HG02938 (cell line): ENCODE data around the gene CITED1.

Experiments used
- ATAC-seq: cut with Tn5 transposase; IDR thresholded peaks from one replicate; pipeline ENCODE4 v1.9.1; 2021; ENCODE audit warnings: mild to moderate bottlenecking, moderate library complexity; ENCODE audit not compliant: unreplicated experiment

CITED1 gene

DNA sequence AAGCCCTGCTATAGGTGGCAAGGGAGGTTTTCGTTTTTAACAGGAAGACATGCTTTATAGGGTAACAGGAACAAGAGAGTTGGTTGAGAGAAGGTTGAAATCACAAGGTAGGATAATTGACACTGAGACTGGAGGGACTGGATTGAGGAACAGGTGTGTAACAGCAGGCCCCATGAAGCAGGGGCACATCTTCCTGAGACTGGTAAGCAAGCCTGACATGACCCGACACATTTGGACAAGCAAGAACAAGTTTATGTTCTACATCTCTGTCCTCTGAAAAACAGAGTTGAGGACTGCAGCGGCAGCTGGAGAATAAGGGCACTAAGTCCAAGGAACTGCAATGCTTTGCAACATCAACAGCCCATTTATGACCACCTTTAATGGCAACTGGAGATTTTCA is 33.9 kb downstream of the CITED1 start:
- ATAC-seq: no peak

DNA sequence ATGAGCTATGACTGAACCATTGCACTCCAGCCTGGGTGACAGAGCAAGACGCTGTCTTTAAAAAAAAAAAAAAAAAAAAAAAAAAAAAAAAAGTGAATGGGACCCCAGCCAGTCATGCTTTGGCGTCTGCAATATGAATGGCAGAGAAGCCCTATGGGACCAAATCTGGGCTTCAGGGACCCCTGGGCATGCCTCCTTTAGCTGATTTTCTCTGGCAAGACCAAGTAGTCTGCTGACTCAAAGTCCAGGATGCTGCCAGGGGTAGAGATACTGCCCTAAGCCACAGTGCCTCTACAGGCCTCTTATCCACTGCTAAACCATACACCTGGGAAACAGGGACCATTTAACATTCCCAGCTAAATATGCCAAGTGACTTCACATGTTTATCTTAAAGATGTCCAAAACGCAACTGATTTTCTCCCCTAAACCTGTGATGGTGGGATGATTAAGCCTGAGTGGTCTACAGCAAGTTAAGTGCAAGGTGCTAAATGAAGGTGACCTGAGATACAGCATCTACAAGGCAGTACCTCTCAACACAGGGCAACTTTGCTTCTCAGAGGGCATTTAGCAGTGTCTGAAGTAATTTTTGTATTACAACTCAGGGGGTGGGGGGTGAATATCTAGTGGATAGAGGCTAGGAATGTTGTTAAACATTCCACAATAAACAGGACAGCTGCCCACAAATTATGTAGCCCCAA is 34.5 kb downstream of the CITED1 start:
- ATAC-seq: no peak

DNA sequence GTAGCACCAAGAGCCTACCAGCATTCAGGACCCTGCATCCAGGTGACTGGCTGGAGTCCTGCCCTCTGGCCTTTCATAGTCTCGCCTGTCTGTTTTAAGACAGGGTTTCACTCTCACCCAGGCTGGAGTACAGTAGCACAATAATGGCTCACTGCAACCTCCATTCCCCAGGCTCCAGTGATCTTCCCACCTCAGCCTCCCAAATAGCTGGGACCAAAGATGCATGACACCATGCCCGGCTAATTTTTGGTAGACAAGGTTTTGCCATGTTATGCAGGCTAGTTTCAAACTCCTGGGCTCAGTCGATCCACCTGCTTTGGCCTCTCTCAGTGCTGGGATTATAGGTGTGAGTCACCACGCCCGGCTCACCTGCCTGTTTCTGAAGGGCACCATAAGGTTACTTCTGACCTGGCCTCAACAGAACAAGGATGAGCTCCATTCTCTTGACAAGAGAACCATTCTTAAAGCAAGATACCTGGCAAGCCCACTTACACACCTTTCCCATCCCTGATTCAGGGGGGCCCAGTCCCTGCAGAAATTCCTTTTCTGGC is 35.3 kb downstream of the CITED1 start:
- no peak for ATAC-seq

DNA sequence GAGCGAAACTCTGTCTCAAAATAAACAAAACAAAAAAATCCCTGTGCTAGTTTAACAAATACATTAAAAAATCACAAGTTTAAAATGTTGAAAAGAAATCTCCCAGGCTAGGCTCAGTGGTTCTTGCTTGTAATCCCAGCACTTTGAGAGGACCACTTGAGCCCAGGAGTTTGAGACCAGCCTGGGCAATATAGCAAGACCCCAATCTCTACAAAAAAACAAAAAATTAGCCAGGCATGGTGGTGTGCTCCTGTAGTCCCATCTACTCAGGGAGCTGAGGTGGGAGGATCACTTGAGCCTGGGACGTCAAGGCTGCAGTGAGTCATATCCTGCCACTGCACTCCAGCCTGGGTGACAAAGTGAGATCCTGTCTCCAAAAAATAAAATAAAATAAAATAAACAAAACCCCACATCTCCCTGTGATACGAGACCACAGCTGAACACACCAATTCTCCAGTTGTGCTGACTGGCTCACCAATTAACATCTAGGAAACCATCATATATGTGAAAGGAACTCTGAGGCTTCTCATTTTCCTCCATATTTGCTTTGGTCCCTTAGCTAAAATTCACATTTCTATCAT is 36.0 kb downstream of the CITED1 start:
- ATAC-seq: no peak

DNA sequence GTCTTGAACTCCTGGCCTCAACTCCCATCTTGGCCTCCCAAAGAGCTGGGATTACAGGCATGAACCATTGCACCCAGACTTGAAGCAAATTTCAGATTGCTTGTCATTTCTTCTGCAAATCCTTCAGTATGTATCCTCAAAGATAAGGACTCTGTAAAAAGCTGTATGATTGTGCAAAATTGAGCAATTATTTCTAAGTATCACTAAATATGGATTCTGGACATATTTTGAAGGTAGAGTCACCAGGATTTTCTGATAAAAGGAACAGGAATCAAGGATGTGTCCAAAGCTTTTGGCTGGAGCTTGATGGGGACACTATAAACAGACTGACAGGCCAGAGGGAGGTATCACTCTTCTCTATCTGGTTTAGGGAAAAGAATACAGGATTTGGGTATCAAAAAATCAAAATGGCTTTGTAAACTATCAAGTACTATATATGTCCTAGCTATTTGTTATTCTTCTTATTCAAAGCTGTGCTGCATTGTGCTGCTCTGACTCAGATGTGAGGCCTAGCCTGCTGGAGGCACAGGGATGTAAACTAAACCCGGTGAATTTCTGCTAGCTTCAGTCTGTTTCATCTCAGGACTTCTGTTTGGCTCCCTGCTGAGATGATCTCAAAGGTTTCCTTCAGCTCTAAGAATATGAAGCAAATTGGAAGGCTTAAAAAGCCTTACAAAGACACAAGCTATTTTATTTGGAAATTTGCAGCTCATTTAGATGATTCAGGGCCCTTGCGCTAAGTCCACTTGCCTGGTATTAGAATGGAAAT is 36.9 kb downstream of the CITED1 start:
- no peak for ATAC-seq

DNA sequence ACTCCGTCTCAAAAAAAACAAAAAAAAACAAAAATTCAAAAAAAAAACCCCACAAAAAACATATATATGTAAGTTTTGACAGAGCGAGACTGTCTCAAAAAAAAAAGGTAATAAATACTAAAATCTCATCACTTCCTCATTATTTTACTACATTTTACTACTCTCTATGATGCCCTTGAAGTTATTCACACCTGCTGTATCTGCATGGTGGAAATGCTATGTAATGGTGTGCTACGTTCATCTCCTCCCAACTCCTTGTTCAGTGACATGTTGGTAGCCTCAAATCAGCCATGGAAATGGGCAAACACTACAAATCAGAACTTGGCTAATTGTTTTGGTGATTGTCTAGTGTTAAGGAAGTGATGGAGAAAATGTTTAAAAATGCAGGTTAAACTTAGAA is 40.5 kb downstream of the CITED1 start:
- ATAC-seq: no peak

DNA sequence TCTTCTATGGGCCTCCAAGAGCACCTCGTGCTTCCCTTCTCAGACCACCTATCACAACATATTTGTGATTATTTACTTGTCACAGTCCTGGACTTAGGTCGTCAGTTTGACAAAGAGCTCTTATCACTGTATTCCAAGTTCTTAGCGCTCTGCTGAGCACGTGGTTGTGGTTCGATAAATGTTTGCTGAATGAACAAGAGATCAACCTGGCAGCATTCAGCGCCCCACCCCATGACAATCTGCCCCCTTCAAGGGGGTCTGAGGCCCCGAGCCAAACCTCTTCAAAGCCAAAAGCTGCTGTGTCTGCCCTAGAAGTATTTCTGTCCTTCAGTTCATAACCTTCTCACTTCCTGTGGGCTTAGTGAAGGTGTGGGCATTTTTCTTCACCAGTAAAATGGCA is 43.6 kb downstream of the CITED1 start:
- ATAC-seq: no peak

DNA sequence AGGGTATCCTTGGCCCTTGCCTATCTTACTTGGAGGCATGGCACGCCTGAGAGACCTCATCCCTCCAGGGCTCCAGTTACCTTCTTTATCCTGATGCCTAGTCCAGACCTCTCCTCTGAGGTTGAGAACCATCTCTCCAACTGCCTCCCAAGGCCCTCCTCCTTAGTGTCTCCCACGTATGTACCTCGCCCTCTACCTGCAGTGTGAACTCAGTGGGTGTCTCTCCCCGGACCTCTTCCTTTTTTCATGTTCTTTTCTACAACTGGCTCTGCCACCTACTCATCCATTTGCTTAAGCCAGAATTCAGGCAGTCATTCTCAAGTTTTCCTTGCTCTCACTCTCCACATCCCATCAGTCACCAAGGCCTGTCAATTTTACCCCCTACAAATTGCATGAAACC is 45.3 kb downstream of the CITED1 start:
- no peak for ATAC-seq

DNA sequence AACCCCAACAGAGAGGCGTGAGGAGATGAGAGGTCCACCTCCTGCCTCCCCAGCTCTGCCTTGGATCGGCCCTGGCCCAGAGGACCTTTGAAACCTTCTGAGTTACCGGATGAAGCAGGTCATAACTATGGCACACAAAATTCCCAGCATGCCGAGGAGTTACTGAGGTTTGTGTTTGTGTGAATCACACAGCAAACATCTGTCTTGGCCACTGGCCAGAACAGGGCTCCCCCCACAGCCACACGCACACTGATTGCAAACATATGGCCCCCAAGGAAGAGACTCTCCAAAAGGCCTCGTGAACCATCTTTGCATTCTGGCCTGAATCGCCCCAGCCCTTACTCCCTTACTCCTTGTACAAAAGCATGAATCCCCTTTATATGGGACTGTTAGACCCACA is 47.5 kb downstream of the CITED1 start:
- no peak for ATAC-seq

DNA sequence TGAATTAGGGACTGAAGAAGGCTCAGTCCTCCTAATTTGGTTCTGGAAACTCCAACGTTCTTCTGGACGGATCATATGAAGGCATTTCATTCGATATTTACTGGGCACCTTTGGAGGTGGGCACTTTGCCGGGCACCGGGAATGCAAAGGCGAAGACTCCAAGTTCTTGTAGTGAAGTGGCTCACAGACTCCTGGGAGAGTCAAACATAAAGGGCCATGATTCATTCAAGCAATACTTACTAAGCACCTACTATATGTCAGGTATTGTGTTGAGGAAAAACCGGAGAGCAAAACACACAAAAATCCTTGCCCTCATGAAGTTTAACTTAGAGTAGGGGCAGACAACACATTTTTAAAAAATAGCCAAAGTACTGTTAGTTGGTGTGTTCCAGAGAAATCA is 49.9 kb downstream of the CITED1 start:
- no peak for ATAC-seq

DNA sequence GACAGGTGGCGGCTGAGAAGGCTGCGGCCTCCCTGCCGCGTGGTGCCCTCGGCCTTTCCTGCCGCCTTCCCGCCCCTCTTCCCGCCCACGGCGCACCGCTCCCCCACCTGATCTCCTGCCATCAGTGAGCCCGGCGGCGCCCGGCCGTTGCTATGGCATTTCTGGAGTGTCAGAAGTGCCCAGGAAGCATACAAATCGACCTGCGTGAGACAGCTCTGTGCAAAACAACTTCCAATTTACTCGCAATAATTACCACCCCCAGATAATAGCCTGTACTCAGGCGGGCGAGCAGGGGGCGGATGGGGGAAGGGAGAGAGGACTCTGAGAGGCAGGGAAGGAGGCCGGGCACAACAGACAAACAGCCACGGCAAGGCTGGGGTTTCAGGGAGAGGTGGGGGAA is 50.3 kb downstream of the CITED1 start:
- no peak for ATAC-seq

DNA sequence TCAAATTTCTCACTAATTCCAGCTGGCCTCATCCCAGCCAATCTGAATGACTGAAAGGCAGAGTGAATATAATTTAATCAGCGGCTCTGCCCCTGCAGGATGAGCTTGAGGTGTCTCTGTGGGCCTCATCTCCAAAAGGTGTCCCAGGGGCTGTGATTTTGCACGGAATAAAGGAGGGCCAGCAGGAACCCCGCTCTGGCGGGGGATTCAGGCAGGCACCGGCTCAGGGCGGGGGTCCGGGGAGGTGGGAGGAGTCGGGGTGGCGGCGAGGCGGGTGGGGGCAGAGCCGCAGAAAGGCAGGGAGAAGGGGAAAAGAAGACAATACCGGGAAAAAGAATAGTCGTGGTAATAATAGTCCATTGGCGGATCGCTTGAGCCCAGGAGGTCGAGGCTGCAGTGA is 50.9 kb downstream of the CITED1 start:
- ATAC-seq: no peak

DNA sequence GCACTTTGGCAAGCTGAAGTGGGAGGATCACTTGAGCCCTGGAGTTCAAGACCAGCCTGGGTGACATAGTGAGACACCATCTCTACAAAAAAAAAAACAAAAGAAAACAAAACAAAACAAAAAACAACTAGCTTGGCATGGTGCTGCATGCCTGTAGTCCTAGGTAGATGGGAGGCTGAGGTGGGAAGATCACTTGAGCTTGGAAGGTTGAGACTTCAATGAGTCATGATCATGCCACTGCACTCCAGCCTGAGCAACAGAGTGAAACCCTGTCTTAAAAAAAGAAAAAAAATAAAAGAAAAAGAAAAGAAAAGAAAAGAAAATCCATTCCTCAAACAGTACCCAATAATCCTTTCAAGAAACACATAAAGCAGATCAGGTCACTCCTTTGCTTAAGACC is 52.0 kb downstream of the CITED1 start:
- no peak for ATAC-seq
